Activated CD4-positive, CD25-positive, alpha-beta regulatory T cell treated with anti-CD3 and anti-CD28 coated beads, Interleukin-2, amount 50 U/mL, for 72 hours (primary cell): Measurements from ENCODE around the gene LTBR.

Experiments
- DNase-seq: peaks from one replicate; pipeline ENCODE4 v3.0.0; 2021

The LTBR gene

GRCh38 chr12:6347367-6348338 lies 36.3 kb upstream of the LTBR start:
- DNase-seq = no peak

DNA sequence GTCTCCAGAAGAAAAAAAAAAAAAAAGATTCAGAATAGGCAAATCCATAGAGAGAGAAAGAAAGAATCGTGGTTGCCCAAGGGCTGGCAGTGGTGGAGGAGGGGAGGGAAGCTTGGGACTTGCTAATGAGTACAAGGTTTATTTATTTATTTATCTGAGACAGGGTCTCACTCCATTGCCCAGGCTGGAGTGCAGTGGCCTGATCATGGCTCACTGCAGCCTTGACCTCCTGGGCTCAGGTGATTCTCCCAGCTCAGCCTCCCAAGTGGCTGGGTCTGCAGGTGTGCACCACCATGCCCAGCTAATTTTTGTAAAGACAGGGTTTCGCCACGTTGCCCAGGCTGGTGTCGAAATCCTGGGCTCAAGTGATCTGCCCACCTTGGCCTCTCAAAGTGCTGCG lies 32.3 kb upstream of the LTBR start:
- no peak for DNase-seq

DNA sequence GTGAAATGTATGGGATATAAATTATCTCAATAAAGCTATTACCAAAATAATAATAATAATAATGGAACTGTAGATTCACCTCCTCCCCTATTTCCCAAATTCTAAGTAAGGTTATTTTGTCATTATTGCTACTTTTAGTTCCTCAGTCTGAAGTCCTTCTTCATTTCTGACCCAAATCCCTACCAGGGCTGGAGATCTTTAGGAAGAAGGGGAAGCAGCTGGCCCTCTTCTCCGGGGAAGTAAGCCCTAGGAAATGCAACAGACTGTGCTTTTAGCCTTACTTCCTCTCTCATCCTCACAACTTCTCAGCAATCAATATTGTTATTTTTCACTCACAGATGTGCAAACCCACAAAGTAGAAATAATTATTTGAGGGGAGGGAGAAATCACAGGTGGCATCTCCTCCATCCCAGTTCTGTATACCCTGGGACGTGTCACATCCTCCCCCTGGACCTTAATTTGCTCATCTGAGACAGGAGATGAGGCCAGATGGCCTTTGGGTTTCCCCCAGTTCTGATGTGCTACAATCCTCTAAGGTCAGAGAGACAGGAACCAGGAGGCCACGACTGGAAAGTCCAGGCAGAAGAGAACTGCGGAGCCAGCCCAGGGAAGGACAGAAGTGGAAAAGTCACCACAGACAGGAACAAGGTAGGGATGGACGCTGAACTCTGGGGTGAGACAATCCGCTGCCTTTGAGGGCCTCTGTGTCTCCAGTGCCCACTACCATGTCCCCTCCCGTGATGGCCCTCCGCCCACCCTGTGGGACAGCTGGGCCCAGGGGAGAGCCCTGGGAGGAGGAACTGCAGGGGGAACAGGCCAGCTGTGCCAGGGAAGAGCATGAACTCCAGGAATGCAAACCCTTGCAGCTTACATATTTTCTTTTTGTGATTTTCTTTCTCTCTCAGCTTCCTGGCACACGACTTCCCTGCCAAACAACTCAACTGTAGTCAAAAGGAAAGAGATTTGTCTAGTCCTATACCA lies 31.5 kb upstream of the LTBR start:
- no peak for DNase-seq

GRCh38 chr12:6354495-6355393 lies 29.2 kb upstream of the LTBR start:
- no peak for DNase-seq

DNA sequence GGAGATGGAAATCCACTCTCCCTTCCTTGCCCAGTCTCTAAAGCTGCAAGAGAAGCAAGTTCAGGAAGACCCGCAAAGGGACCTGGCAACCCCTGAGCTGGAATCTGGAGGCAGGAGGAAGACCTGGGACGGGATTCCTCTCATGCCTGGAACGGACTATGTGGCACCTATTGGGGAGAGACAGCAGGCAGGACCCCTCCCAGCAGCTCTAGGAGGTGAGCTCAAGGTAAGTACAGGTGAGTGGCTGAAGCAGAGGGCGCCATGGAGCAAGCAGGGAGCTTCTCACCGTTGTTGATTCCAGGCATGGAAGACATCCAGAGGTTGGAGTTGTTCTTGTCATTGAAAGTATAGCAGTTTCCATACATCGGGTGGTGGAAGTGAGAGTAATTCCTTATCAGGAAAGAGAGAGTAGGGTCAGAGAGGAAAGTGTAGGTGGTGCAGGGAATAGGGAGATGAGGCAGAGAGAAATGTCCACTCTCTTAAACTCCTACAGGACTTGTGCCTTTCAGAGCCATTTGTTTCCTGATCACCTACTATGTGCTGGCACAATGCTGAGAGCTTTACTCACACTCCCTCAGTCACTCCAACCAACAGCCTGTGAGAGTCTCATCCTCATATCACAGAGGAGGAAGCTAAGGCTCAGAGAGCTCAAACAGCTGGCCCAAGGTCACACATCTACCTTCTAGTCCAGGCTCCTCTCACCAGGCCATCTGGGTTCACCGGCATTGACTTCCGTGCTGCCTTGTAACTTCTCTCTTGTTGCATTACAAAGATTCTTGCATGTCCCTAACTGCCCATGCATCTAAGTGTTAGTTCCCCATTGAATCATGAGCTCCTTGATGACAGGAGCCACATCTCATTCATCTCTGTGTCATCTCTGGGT lies 28.2 kb upstream of the LTBR start:
- no peak for DNase-seq

DNA sequence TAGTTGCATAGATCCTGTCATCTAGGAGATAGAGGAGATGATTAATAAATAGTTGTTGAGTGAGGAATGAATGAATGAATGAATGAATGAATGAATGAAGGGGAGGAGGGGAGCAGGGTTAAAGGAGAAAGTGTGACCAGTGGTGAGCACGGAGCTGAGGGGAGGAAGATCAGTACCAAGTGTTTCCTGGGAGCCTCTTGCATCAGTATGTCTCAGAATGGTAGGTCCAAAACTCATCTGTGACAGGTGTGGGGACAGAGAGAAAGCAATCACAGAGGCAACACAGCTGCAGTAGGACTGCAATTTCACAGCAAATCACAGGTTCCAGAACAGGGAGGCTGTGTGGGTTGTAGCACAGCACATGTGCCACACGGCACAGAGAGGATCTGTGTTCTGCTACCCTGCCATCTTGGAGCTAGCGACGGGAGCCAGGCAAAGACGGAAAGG lies 27.6 kb upstream of the LTBR start:
- DNase-seq = no peak

DNA sequence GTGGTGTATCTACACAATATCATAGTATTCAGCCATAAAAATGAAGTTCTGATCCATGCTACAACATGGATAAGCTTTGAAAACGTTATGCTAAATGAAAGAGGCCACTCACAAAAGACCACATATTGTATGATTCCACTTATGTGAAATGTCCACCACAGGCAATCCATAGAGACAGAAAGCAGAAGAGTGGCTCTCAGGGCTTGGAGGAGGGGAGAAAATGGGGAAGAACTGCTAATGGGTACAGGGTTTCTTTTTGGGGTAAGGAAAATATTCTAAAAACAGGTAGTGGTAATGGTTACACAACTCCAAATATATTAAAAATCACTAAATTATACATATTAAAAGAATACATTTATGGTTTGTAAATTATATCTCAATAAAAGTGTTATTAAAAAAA lies 25.1 kb upstream of the LTBR start:
- DNase-seq = no peak

- no peak for DNase-seq
Measured at GRCh38 chr12:6360080-6360571, 23.8 kb upstream of the LTBR start.

GRCh38 chr12:6360578-6361490 lies 23.1 kb upstream of the LTBR start:
- no peak for DNase-seq

DNA sequence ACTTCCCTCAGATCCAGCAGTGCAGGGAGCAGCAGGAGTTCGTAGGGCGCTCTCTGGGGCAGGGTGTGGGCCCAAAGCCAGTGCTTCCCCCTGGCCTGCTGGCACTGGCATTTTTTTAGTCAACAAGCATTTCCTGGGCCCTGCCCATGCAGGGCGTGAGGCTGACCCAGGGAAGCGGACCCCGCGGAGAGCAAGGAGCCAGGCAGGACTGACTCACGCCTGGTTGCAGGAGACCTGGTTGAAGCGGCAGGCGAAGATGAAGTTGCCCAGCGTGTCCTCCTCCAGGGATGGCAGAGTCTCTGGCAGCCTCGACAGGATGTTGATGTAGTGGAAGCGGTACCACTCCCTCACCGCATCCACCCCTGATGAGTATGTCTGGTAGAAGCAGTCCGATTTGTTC lies 22.1 kb upstream of the LTBR start:
- no peak for DNase-seq

DNA sequence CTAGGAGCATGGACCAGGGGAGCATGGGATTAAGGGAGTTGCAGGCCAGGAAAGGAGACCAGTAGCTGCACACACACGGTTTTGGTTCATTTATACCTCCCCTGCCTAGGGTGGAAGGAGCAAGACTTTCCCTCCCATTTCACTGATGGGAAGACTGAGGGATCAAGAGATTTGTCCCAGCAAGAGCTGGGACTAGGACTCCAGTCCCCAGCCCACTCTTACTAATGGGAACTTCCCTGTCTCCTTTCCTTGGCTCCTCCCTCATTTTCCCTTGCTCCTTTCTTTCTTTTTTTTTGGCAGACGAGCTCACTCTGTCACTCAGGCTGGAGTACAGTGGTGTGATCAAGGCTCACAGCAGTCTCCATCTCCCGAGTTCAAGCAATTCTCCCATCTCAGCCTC lies 21.6 kb upstream of the LTBR start:
- no peak for DNase-seq

DNA sequence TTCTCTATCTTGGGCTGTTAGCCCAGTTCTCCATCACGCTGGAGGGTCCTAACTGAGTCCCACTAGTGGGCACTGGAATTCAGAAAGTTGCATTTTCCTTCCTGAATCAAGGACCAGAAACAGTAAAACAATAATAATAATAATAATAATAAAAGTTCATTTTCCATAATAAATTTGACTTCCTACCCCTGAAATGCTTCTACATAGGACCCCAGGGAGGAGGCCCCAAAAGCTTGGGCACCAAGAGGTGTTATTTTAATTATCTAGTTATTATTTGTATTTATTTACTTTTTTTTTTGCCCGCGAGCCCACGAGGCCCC lies 21.0 kb upstream of the LTBR start:
- no peak for DNase-seq

DNA sequence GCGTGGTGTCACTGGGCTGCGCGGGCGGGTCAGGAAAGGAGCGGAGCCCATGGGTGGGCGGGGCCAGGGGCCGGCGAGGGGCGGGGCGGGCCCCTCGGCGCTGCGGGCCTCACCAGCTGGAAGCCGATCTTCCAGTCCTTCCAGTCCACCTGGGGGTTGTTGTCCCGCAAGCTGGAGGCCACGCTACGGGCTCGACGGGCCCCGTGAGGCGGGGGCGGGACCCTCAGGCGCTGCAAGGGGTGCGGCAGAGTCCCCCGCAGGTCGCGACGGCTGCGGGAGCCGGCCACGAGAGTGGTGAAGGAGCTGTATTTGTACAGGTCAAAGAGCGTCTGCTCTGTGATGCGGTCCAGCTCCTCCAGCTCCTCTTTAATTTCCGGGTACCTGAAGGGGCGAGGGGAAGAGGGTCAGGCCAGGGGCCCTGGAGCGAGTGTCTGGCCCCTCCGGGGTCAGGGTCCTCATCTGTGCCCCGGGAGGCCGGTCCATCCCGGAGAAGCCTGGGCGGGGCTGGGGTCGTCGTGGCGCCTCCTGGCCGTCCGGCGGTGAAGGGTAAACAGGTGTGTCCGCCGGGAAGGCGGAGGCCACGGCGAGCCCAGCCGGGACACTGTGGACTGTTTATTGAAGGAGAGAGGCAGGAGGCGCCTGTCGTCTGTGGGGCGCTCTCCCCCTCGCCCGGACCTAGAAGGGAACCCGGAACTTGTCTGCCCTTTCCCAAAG lies 20.5 kb upstream of the LTBR start:
- DNase-seq = peak; percentile 66

DNA sequence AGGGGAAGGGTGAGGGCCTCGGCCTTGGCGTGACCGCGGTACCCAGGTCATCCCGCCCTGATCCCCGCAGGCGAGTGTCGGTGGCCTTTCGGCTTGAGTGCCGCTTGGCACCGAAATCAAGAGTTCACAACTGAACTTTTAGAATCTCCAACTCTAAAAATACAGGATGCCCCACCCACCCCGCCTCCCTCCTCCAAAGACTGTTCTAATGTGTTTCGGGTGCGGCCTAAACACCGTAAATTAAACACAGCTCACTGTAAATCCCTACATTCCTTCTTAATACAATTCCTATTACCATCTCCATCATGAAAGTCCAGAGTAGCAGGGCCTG lies 20.0 kb upstream of the LTBR start:
- DNase-seq = no peak

DNA sequence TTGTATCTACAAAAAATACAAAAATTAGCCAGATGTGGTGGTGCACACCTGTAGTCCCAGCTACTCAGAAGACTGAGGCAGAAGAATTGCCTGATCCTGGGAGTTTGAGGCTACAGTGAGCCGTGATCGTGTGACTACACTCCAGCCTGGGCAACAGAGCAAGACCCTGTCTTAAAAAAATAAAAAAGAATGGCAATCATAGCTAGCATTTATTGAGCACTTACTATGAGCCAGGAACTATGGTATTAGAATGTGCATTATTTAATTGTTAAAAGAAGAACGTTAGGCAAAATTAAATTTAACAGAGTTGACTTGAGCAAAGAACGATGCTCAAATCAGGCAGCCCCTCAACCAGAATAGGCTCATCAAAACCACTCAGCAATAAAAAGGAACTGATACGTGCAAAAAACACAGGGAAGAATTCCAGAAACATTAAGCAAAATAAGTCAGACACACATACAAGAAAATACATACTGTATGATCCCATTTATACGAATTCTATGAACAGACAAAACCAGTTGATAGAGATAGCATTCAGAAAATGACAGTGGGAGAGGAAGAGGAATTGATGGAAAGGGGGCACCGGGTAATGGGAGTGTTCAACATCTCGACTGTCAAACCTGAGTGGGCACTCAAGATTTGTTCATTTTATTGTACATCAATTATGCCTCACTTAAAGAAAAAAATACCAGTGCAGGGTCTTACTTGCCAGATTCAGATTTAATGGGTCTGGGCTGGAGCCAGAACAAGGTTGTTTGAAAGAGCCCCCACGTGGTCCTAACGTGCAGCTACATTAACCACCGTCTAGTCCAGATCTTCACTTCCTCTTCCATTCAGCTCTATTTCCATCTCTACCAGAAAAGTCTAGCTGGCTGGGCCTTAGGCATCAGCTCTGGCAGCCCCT lies 16.6 kb upstream of the LTBR start:
- DNase-seq = no peak

- no peak for DNase-seq
Measured at GRCh38 chr12:6367969-6368892, 15.7 kb upstream of the LTBR start.

GRCh38 chr12:6368906-6369525 lies 14.9 kb upstream of the LTBR start:
- DNase-seq = no peak
